ENCODE data around the gene ASPN. TPM values are rescaled to one million over a fixed set of nuclear protein-coding genes. Genes with fewer than 3 reads are reported as not detected.

The ASPN gene
- total RNA-seq, 3 donors from 2014 or later, result 3.9 to 6.3 (median 6.2) TPM

- intact Hi-C loops (cut with DNase I; ENCODE audit: low total_unique reads), result no loop called here
Observed at GRCh38 chr9:92512622-92513021, 30.3 kb upstream of the ASPN start.

DNA sequence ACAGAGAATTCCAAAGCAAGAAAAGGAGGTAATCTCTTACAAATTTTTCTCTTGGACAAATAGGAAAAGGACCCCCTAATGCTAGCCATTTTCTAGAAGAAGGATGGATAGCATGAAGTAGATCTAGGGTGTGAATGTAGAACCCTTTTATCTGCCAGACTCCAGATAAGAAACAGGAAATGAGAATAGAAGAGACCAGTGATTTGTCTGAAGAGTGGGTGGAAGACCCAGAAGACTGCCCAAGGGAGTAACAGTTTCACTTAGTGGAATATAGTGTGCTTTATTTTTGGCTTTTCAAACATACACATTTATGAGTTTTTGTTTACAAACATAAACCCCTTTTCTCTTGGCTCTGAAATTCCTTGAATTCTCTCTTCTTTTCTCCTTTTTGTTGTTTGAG is 28.4 kb upstream of the ASPN start:
- H3K27me3 ChIP-seq, result no peaks in the 10 kb centered on the region
- H3K9me3 ChIP-seq, result no peaks in the 10 kb centered on the region
- no peaks in the 10 kb centered on the region for H3K36me3 ChIP-seq
- intact Hi-C loops (cut with DNase I; ENCODE audit: low total_unique reads), result no loop called here
- no peak overlapping the region for H3K4me3 ChIP-seq
- TF ChIP-seq POLR2A (IDR thresholded peaks at IDR 0.05) (no peak), POLR2AphosphoS5 (IDR thresholded peaks at IDR 0.05) (no peak)
- TF ChIP-seq, protein P1, sequence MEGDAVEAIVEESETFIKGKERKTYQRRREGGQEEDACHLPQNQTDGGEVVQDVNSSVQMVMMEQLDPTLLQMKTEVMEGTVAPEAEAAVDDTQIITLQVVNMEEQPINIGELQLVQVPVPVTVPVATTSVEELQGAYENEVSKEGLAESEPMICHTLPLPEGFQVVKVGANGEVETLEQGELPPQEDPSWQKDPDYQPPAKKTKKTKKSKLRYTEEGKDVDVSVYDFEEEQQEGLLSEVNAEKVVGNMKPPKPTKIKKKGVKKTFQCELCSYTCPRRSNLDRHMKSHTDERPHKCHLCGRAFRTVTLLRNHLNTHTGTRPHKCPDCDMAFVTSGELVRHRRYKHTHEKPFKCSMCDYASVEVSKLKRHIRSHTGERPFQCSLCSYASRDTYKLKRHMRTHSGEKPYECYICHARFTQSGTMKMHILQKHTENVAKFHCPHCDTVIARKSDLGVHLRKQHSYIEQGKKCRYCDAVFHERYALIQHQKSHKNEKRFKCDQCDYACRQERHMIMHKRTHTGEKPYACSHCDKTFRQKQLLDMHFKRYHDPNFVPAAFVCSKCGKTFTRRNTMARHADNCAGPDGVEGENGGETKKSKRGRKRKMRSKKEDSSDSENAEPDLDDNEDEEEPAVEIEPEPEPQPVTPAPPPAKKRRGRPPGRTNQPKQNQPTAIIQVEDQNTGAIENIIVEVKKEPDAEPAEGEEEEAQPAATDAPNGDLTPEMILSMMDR (IDR thresholded peaks at IDR 0.05), result no peak
- H3K4me1 ChIP-seq, result peaks cover 0 to 4% of the 10 kb centered on the region in 2 donors
- DNase-seq (ENCODE audit: low spot score in 2 of 2), result no peak
- H3K27ac ChIP-seq, result no peak overlapping the region

More at GRCh38 chr9:92512622-92513021, 30.3 kb upstream of the ASPN start:
- no peak overlapping the region for H3K4me3 ChIP-seq
- no peaks in the 10 kb centered on the region for H3K36me3 ChIP-seq
- H3K9me3 ChIP-seq, result no peaks in the 10 kb centered on the region
- no peak overlapping the region for H3K27ac ChIP-seq
- no peaks in the 10 kb centered on the region for H3K4me1 ChIP-seq
- no peak for TF ChIP-seq POLR2A (IDR thresholded peaks at IDR 0.05)
- TF ChIP-seq POLR2AphosphoS5 (IDR thresholded peaks at IDR 0.05), result no peak
- TF ChIP-seq, protein P1 (IDR thresholded peaks at IDR 0.05), result no peak
- no peaks in the 10 kb centered on the region for H3K27me3 ChIP-seq
- DNase-seq (ENCODE audit: low spot score in 2 of 2), result no peak

GRCh38 chr9:92509050-92509449 is 26.7 kb upstream of the ASPN start:
- intact Hi-C loops (cut with DNase I; ENCODE audit: low total_unique reads), result no loop called here
- no peak for DNase-seq (ENCODE audit: low spot score in 2 of 2)
- no peaks in the 10 kb centered on the region for H3K9me3 ChIP-seq
- H3K4me1 ChIP-seq, result peaks cover 0 to 4% of the 10 kb centered on the region in 2 donors
- H3K4me3 ChIP-seq, result no peak overlapping the region
- TF ChIP-seq POLR2AphosphoS5 (IDR thresholded peaks at IDR 0.05) (no peak), POLR2A (IDR thresholded peaks at IDR 0.05) (no peak)
- TF ChIP-seq, protein P1 (IDR thresholded peaks at IDR 0.05), result no peak
- H3K27me3 ChIP-seq, result no peaks in the 10 kb centered on the region
- no peaks in the 10 kb centered on the region for H3K36me3 ChIP-seq
- H3K27ac ChIP-seq, result no peak overlapping the region

DNA sequence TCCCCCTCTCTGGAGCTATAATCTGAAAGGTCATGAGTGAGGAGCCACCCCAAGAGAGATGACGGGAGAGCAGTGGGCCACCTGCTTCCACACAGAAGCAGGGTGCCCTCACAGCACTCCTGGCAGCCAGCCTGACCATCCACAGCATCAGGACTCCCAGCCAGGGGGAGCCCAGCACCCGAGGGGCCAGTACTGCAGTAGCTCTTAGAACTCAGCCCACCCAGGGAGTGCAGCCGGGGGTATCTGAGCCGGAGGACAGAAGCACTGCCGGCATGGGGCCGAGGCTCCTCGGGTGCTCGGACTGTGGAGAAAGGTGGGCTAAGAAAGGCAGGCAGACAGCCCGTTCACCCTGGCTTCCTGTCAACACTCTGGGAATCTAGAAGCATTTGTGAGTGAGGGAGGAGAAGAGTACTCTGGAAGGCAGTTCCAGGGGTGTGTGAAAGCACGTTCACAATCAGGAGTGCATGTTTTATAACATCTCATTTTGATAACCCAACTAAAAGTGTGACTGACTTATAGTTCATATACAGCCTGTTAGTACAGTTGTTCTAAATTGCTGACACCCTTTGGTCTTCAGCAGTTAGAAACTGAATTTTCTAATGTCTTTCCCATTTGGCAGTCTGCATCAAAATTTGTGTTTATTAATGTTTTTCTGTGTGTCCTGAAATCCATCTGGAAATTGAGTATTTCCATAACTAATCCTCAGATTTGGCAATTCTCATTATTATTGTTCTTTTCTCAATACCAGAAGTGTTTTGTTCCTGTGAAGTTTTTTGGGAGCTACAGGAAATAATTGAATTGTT is 25.9 kb upstream of the ASPN start:
- TF ChIP-seq, protein P1 (IDR thresholded peaks at IDR 0.05), result no peak
- Histone ChIP-seq H3K4me3 (no peak overlapping the region), H3K36me3 (no peaks in the 10 kb centered on the region), H3K9me3 (no peaks in the 10 kb centered on the region), H3K27me3 (no peaks in the 10 kb centered on the region), H3K4me1 (peaks cover 0 to 4% of the 10 kb centered on the region in 2 donors), H3K27ac (peak overlapping the region in 1 of 2 donors; percentile 81)
- DNase-seq (ENCODE audit: low spot score in 2 of 2), result no peak
- intact Hi-C loops (cut with DNase I; ENCODE audit: low total_unique reads), result no loop called here

- H3K27me3 ChIP-seq, result no peaks in the 10 kb centered on the region
- DNase-seq (ENCODE audit: low spot score in 2 of 2), result no peak
- H3K4me1 ChIP-seq, result peaks cover 0 to 4% of the 10 kb centered on the region in 2 donors
- no peaks in the 10 kb centered on the region for H3K9me3 ChIP-seq
- H3K4me3 ChIP-seq, result no peak overlapping the region
- H3K36me3 ChIP-seq, result no peaks in the 10 kb centered on the region
- TF ChIP-seq POLR2A (IDR thresholded peaks at IDR 0.05) (no peak), POLR2AphosphoS5 (IDR thresholded peaks at IDR 0.05) (no peak)
- TF ChIP-seq, protein P1 (IDR thresholded peaks at IDR 0.05), result no peak
- intact Hi-C loops (cut with DNase I; ENCODE audit: low total_unique reads), result no loop called here
- H3K27ac ChIP-seq, result peak overlapping the region in 1 of 2 donors; percentile 81
Observed at GRCh38 chr9:92507496-92507895, 25.2 kb upstream of the ASPN start.

All from breast epithelium (tissue), 4 donors.